CD4-positive, alpha-beta memory T cell (primary cell): Measurements from ENCODE around the gene KIAA1755. TPM values are rescaled to one million over a fixed set of nuclear protein-coding genes. Genes with fewer than 3 reads are reported as not detected.

Experiments
- CTCF ChIA-PET: fragments of 350-600 bp; sonication (Branson Sonifier 250); formaldehyde crosslinking; loops from one replicate; lab custom pipeline; 2021; ENCODE audit warnings: inconsistent platforms; ENCODE audit not compliant: partially characterized antibody; lab: Charles Lee
- POLR2A ChIA-PET: fragments of 350-600 bp; sonication (Branson Sonifier 250); formaldehyde crosslinking; loops from one replicate; lab custom pipeline; 2021; ENCODE audit not compliant: partially characterized antibody; lab: Charles Lee
- DNase-seq, 5 donors: peaks; one replicate each; pipeline versions ENCODE4 v3.0.0 to v3.0.0-alpha.2; 2020 to 2022; ENCODE audit warnings: mixed read lengths in 1 of 5
- H3K27ac ChIP-seq: one replicate; pipeline ENCODE4 v1.7.0; 2013; ENCODE audit warnings: low read depth, low read length
- H3K27me3 ChIP-seq: 2 replicates; pipeline ENCODE4 v1.7.0; 2013; ENCODE audit warnings: mild to moderate bottlenecking, low read length, moderate library complexity; ENCODE audit not compliant: insufficient read depth
- H3K36me3 ChIP-seq: 2 replicates; pipeline ENCODE4 v1.7.0; 2013; ENCODE audit warnings: mild to moderate bottlenecking, low read length, moderate library complexity; ENCODE audit not compliant: insufficient read depth
- H3K4me1 ChIP-seq: 2 replicates; pipeline ENCODE4 v1.7.0; 2013; ENCODE audit warnings: mild to moderate bottlenecking, low read length, moderate library complexity; ENCODE audit not compliant: insufficient read depth
- H3K4me3 ChIP-seq, 2 donors: one replicate each; pipeline ENCODE4 v1.7.0; 2013; ENCODE audit warnings: low read length in 2 of 2, mild to moderate bottlenecking in 1 of 2
- H3K9me3 ChIP-seq, 2 donors: one replicate each; pipeline ENCODE4 v1.7.0; 2013; ENCODE audit warnings: low read length in 2 of 2, control low read depth in 1 of 2; ENCODE audit not compliant: control insufficient read depth in 1 of 2
- H3K27ac Mint-ChIP-seq, 7 donors: one replicate each; pipeline ENCODE4 v1.8.0; 2020 to 2021; ENCODE audit warnings: mixed read lengths in 7 of 7, mild to moderate bottlenecking in 6 of 7, inconsistent platforms in 3 of 7, moderate library complexity in 3 of 7
- H3K27me3 Mint-ChIP-seq, 2 donors: one replicate each; pipeline ENCODE4 v1.8.0; 2020 to 2021; ENCODE audit warnings: mixed read lengths in 2 of 2
- H3K36me3 Mint-ChIP-seq, 2 donors: one replicate each; pipeline ENCODE4 v1.8.0; 2020 to 2021; ENCODE audit warnings: mixed read lengths in 2 of 2, inconsistent platforms in 1 of 2, mild to moderate bottlenecking in 1 of 2
- H3K4me1 Mint-ChIP-seq, 4 donors: one replicate each; pipeline ENCODE4 v1.8.0; 2020 to 2021; ENCODE audit warnings: mixed read lengths in 4 of 4, mild to moderate bottlenecking in 1 of 4
- H3K4me3 Mint-ChIP-seq, 8 donors: one replicate each; pipeline ENCODE4 v1.8.0; 2020 to 2021; ENCODE audit warnings: mixed read lengths in 8 of 8, mild to moderate bottlenecking in 7 of 8, moderate library complexity in 6 of 8, inconsistent platforms in 3 of 8
- H3K9me3 Mint-ChIP-seq, 8 donors: one replicate each; pipeline ENCODE4 v1.8.0; 2020 to 2021; ENCODE audit warnings: mixed read lengths in 8 of 8, mild to moderate bottlenecking in 5 of 8, inconsistent platforms in 3 of 8, moderate library complexity in 1 of 8
- intact Hi-C: fragments of 100-400 bp; cut with micrococcal nuclease; formaldehyde crosslinking; loops from one replicate; pipeline ENCODE4 v1.15.1; 2023
- polyA plus RNA-seq, 2 donors: library from polyadenylated mRNA; unstranded; fragments of 300-500 nt; fragmentation: Illumina TruSeq; gene quantifications; one replicate each; pipeline ENCODE4 v1.2.3, GENCODE V29; 2021
- total RNA-seq, 2 experiments: library from RNA; stranded (reverse); gene quantifications; one replicate each; pipeline ENCODE4 v1.2.3, GENCODE V29; 2021

The KIAA1755 gene
- total and polyA plus RNA-seq, 4 experiments from 2014 or later = not detected

GRCh38 chr20:38246357-38247165 lies 14.0 kb downstream of the KIAA1755 start:
- Mint-ChIP-seq H3K9me3 (peaks cover 7 to 45% (median 28%) of the 10 kb centered on the region in 8 donors), H3K4me3 (no peak overlapping the region), H3K27ac (no peak overlapping the region), H3K36me3 (peaks cover 0 to 3% of the 10 kb centered on the region in 2 donors), H3K27me3 (peaks cover 7 to 8% of the 10 kb centered on the region in 2 donors), H3K4me1 (no peaks in the 10 kb centered on the region)
- ChIA-PET CTCF (no interaction called here), POLR2A (no interaction called here)
- H3K27ac ChIP-seq = no peak overlapping the region
- intact Hi-C loops = no loop called here
- no peaks in the 10 kb centered on the region for H3K27me3 ChIP-seq
- H3K4me1 ChIP-seq = no peaks in the 10 kb centered on the region
- no peaks in the 10 kb centered on the region for H3K36me3 ChIP-seq
- peaks cover 0 to 7% of the 10 kb centered on the region in 2 donors for H3K9me3 ChIP-seq
- no peak for DNase-seq
- H3K4me3 ChIP-seq = no peak overlapping the region

GRCh38 chr20:38245753-38246152 lies 14.8 kb downstream of the KIAA1755 start:
- Histone ChIP-seq H3K27ac (no peak overlapping the region), H3K27me3 (no peaks in the 10 kb centered on the region), H3K4me3 (no peak overlapping the region), H3K9me3 (peaks cover 0 to 10% of the 10 kb centered on the region in 2 donors), H3K36me3 (no peaks in the 10 kb centered on the region), H3K4me1 (no peaks in the 10 kb centered on the region)
- no peak overlapping the region for H3K4me3 Mint-ChIP-seq
- H3K4me1 Mint-ChIP-seq = no peaks in the 10 kb centered on the region
- H3K36me3 Mint-ChIP-seq = peaks cover 0 to 3% of the 10 kb centered on the region in 2 donors
- CTCF ChIA-PET = interaction anchor here (3.6 kb wide), 1 partner anchor 24 kb away, joined by 17 read pairs; no protein-coding TSS in a partner anchor
- H3K27me3 Mint-ChIP-seq = peaks cover 7 to 8% of the 10 kb centered on the region in 2 donors
- DNase-seq = no peak
- POLR2A ChIA-PET = no interaction called here
- no peak overlapping the region for H3K27ac Mint-ChIP-seq
- H3K9me3 Mint-ChIP-seq = peaks cover 7 to 51% (median 33%) of the 10 kb centered on the region in 8 donors
- intact Hi-C loops = no loop called here

DNA sequence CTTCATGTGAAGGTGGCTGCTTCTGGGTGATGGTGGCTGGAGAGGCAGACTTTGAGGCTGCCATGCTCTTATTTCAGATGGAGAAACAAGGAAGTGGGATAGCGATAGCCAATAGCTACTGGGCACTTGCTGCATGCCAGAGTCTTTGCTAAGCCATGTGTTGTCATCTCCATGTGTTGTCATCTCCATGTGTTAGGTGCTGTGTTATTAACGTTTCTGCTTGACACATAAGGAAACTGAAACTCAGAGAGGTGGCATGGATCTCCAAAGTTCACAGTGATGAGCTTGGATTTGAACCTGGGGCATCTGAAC lies 16.9 kb downstream of the KIAA1755 start:
- H3K36me3 ChIP-seq = no peaks in the 10 kb centered on the region
- peaks cover 3 to 4% of the 10 kb centered on the region in 2 donors for H3K36me3 Mint-ChIP-seq
- H3K4me1 Mint-ChIP-seq = no peaks in the 10 kb centered on the region
- no peak overlapping the region for H3K27ac Mint-ChIP-seq
- no peak overlapping the region for H3K4me3 Mint-ChIP-seq
- no peak overlapping the region for H3K4me3 ChIP-seq
- no peaks in the 10 kb centered on the region for H3K27me3 ChIP-seq
- intact Hi-C loops = no loop called here
- POLR2A ChIA-PET = no interaction called here
- H3K9me3 ChIP-seq = peaks cover 0 to 10% of the 10 kb centered on the region in 2 donors
- no peaks in the 10 kb centered on the region for H3K4me1 ChIP-seq
- CTCF ChIA-PET = interaction anchor here (3.6 kb wide), 1 partner anchor 22 kb away, joined by 17 read pairs; no protein-coding TSS in a partner anchor
- peaks cover 10 to 13% of the 10 kb centered on the region in 2 donors for H3K27me3 Mint-ChIP-seq
- peaks cover 7 to 51% (median 35%) of the 10 kb centered on the region in 8 donors for H3K9me3 Mint-ChIP-seq
- DNase-seq = no peak
- H3K27ac ChIP-seq = no peak overlapping the region

GRCh38 chr20:38242848-38243708 lies 17.5 kb downstream of the KIAA1755 start:
- Mint-ChIP-seq H3K27me3 (peaks cover 10 to 14% of the 10 kb centered on the region in 2 donors), H3K27ac (no peak overlapping the region), H3K4me3 (no peak overlapping the region), H3K4me1 (no peaks in the 10 kb centered on the region), H3K36me3 (peaks cover 3 to 4% of the 10 kb centered on the region in 2 donors), H3K9me3 (peaks cover 7 to 51% (median 35%) of the 10 kb centered on the region in 8 donors)
- DNase-seq = no peak
- H3K36me3 ChIP-seq = no peaks in the 10 kb centered on the region
- H3K27me3 ChIP-seq = no peaks in the 10 kb centered on the region
- POLR2A ChIA-PET = no interaction called here
- H3K4me3 ChIP-seq = no peak overlapping the region
- H3K9me3 ChIP-seq = peaks cover 0 to 10% of the 10 kb centered on the region in 2 donors
- no peaks in the 10 kb centered on the region for H3K4me1 ChIP-seq
- intact Hi-C loops = no loop called here
- no peak overlapping the region for H3K27ac ChIP-seq
- CTCF ChIA-PET = interaction anchor here (3.6 kb wide), 1 partner anchor 22 kb away, joined by 17 read pairs; no protein-coding TSS in a partner anchor

GRCh38 chr20:38241201-38241600 lies 19.3 kb downstream of the KIAA1755 start:
- no peaks in the 10 kb centered on the region for H3K4me1 ChIP-seq
- H3K4me3 ChIP-seq = no peak overlapping the region
- H3K27me3 Mint-ChIP-seq = peaks cover 7 to 10% of the 10 kb centered on the region in 2 donors
- no peak overlapping the region for H3K27ac ChIP-seq
- H3K27me3 ChIP-seq = no peaks in the 10 kb centered on the region
- no peak for DNase-seq
- H3K9me3 Mint-ChIP-seq = peaks cover 7 to 46% (median 35%) of the 10 kb centered on the region in 8 donors
- POLR2A ChIA-PET = no interaction called here
- H3K4me1 Mint-ChIP-seq = no peaks in the 10 kb centered on the region
- H3K9me3 ChIP-seq = peaks cover 0 to 10% of the 10 kb centered on the region in 2 donors
- peaks cover 3 to 4% of the 10 kb centered on the region in 2 donors for H3K36me3 Mint-ChIP-seq
- H3K4me3 Mint-ChIP-seq = no peak overlapping the region
- no peak overlapping the region for H3K27ac Mint-ChIP-seq
- H3K36me3 ChIP-seq = no peaks in the 10 kb centered on the region
- intact Hi-C loops = no loop called here
- CTCF ChIA-PET = no interaction called here

DNA sequence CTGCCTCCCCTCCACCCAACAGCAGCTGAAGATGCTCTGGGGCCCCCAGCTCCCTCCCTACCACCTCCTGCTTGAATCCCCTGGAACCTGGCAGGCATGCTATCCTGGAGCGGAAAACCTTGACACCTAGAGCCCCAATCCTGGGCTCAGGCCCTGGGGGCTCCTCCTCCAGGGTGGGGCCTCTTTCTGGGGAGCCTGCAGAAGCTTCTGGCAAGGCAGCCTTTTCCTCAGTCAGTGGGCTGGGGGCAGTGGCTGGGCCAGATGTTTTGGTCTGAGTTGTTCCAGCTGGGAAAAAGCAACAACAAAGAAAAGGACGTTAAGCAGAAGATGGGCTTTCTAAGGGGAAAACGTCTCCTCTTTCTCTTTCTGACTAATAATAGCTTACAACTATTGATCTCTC lies 21.1 kb downstream of the KIAA1755 start:
- Mint-ChIP-seq H3K27ac (no peak overlapping the region), H3K27me3 (peaks cover 5 to 10% of the 10 kb centered on the region in 2 donors), H3K4me1 (no peaks in the 10 kb centered on the region), H3K9me3 (peaks cover 7 to 35% (median 32%) of the 10 kb centered on the region in 8 donors), H3K36me3 (peaks cover 0 to 4% of the 10 kb centered on the region in 2 donors), H3K4me3 (no peak overlapping the region)
- intact Hi-C loops = no loop called here
- ChIA-PET POLR2A (no interaction called here), CTCF (interaction anchor here (0.9 to 4.0 kb wide), 2 partner anchors 16 to 18 kb away, joined by 3 to 17 read pairs; no protein-coding TSS in a partner anchor)
- no peaks in the 10 kb centered on the region for H3K4me1 ChIP-seq
- H3K27me3 ChIP-seq = no peaks in the 10 kb centered on the region
- no peak for DNase-seq
- no peak overlapping the region for H3K27ac ChIP-seq
- H3K9me3 ChIP-seq = peaks cover 0 to 10% of the 10 kb centered on the region in 2 donors
- no peak overlapping the region for H3K4me3 ChIP-seq
- H3K36me3 ChIP-seq = no peaks in the 10 kb centered on the region

GRCh38 chr20:38238829-38239228 lies 21.7 kb downstream of the KIAA1755 start:
- H3K27ac Mint-ChIP-seq = peak overlapping the region in 1 of 7 donors; percentile 56
- CTCF ChIA-PET = interaction anchor here (4.0 kb wide), 1 partner anchor 17 kb away, joined by 17 read pairs; no protein-coding TSS in a partner anchor
- H3K27me3 ChIP-seq = no peaks in the 10 kb centered on the region
- POLR2A ChIA-PET = no interaction called here
- H3K27me3 Mint-ChIP-seq = peaks cover 4 to 8% of the 10 kb centered on the region in 2 donors
- DNase-seq = no peak
- peaks cover 0 to 10% of the 10 kb centered on the region in 2 donors for H3K9me3 ChIP-seq
- intact Hi-C loops = no loop called here
- H3K9me3 Mint-ChIP-seq = peaks cover 5 to 31% (median 26%) of the 10 kb centered on the region in 8 donors
- H3K4me3 ChIP-seq = no peak overlapping the region
- no peaks in the 10 kb centered on the region for H3K4me1 Mint-ChIP-seq
- H3K36me3 Mint-ChIP-seq = peaks cover 0 to 4% of the 10 kb centered on the region in 2 donors
- H3K36me3 ChIP-seq = no peaks in the 10 kb centered on the region
- no peak overlapping the region for H3K4me3 Mint-ChIP-seq
- H3K27ac ChIP-seq = no peak overlapping the region
- H3K4me1 ChIP-seq = no peaks in the 10 kb centered on the region
